GM21717 (cell line): Measurements from ENCODE around the gene GATA2.
A peak's percentile ranks its signal among the peaks of the same experiment; 100 is the strongest.

Experiments
- ATAC-seq: cut with Tn5 transposase; IDR thresholded peaks from one replicate; pipeline ENCODE4 v1.9.1; 2021; ENCODE audit warnings: mild to moderate bottlenecking, moderate library complexity; ENCODE audit not compliant: unreplicated experiment

Gene GATA2

GRCh38 chr3:128459461-128459820 lies 33.6 kb downstream of the GATA2 start:
- ATAC-seq = no peak

GRCh38 chr3:128458746-128459460 lies 34.1 kb downstream of the GATA2 start:
- ATAC-seq = no peak

- ATAC-seq = no peak
These were observed 35.1 kb downstream of the GATA2 start for GRCh38 chr3:128457937-128458336.

- ATAC-seq = no peak
These were observed 36.0 kb downstream of the GATA2 start for GRCh38 chr3:128456776-128457715.

- ATAC-seq = no peak
These were observed 36.9 kb downstream of the GATA2 start for GRCh38 chr3:128455786-128456748.

- ATAC-seq = no peak
These were observed 37.9 kb downstream of the GATA2 start for GRCh38 chr3:128455116-128455515.

- ATAC-seq = no peak
These were observed 38.7 kb downstream of the GATA2 start for GRCh38 chr3:128454310-128454618.

- ATAC-seq = no peak
These were observed 39.3 kb downstream of the GATA2 start for GRCh38 chr3:128453501-128454309.

- ATAC-seq = no peak
These were observed 40.2 kb downstream of the GATA2 start for GRCh38 chr3:128452678-128453275.

GRCh38 chr3:128452120-128452519 lies 40.9 kb downstream of the GATA2 start:
- no peak for ATAC-seq

- no peak for ATAC-seq
These were observed 43.8 kb downstream of the GATA2 start for GRCh38 chr3:128449111-128449638.

GRCh38 chr3:128448491-128448890 lies 44.5 kb downstream of the GATA2 start:
- no peak for ATAC-seq

GRCh38 chr3:128447561-128448013 lies 45.4 kb downstream of the GATA2 start:
- peak; percentile 65 for ATAC-seq

GRCh38 chr3:128446821-128447220 lies 46.2 kb downstream of the GATA2 start:
- no peak for ATAC-seq

GRCh38 chr3:128445357-128445756 lies 47.6 kb downstream of the GATA2 start:
- no peak for ATAC-seq

GRCh38 chr3:128443771-128444170 lies 49.2 kb downstream of the GATA2 start:
- ATAC-seq = no peak

GRCh38 chr3:128442949-128443348 lies 50.1 kb downstream of the GATA2 start:
- ATAC-seq = no peak

- no peak for ATAC-seq
These were observed 50.9 kb downstream of the GATA2 start for GRCh38 chr3:128442070-128442469.

- ATAC-seq = no peak
These were observed 53.8 kb downstream of the GATA2 start for GRCh38 chr3:128439226-128439625.
